WTC11 (cell line): ENCODE data around the gene C1orf115. TPM values are rescaled to one million over a fixed set of nuclear protein-coding genes. Genes with fewer than 3 reads are reported as not detected.

ENCODE experiments used
- ATAC-seq: fragments of 200-7000 bp; cut with Tn5 transposase; 2 replicates; pipeline ENCODE4 v1.10.0; 2021; ENCODE audit warnings: mild to moderate bottlenecking, moderate library complexity
- CTCF ChIA-PET: fragments of 300-600 bp; sonication (Branson Sonifier 250); formaldehyde crosslinking; loops from one replicate; lab custom pipeline; 2021; ENCODE audit warnings: antibody characterized with exemption; lab: Charles Lee
- POLR2A ChIA-PET: fragments of 350-600 bp; sonication (Branson Sonifier 250); formaldehyde crosslinking; loops from one replicate; lab custom pipeline; 2021; ENCODE audit warnings: antibody characterized with exemption; lab: Charles Lee
- DNase-seq: peaks from one replicate; pipeline ENCODE4 v3.0.0; 2021; ENCODE audit warnings: low spot score
- H3K27ac Mint-ChIP-seq: 2 replicates; pipeline ENCODE4 v1.8.0; 2021; ENCODE audit warnings: mixed read lengths
- H3K27me3 Mint-ChIP-seq: 2 replicates; pipeline ENCODE4 v1.8.0; 2021; ENCODE audit warnings: low read depth, mild to moderate bottlenecking, moderate library complexity, mixed read lengths
- H3K36me3 Mint-ChIP-seq: 2 replicates; pipeline ENCODE4 v1.8.0; 2021; ENCODE audit warnings: mixed read lengths
- H3K4me1 Mint-ChIP-seq: 2 replicates; pipeline ENCODE4 v1.8.0; 2022; ENCODE audit warnings: mixed read lengths
- H3K4me3 Mint-ChIP-seq: 2 replicates; pipeline ENCODE4 v1.8.0; 2021; ENCODE audit warnings: mild to moderate bottlenecking, moderate library complexity, mixed read lengths
- H3K9me3 Mint-ChIP-seq: 2 replicates; pipeline ENCODE4 v1.8.0; 2021; ENCODE audit warnings: mixed read lengths
- ETV6 ChIP-seq: sonication (generic); formaldehyde crosslinking; IDR thresholded peaks from 2 replicates; pipeline ENCODE4 v1.8.1; 2022; ENCODE audit warnings: mild to moderate bottlenecking, missing genetic modification reagents
- GABPB1 ChIP-seq: sonication (generic); formaldehyde crosslinking; IDR thresholded peaks from 2 replicates; pipeline ENCODE4 v1.8.1; 2023; ENCODE audit warnings: mild to moderate bottlenecking, missing genetic modification reagents
- GRHL2 ChIP-seq: fragments of 250-450 bp; sonication (Bioruptor Pico); IDR thresholded peaks from 2 replicates; pipeline ENCODE4 v1.8.0; 2022; ENCODE audit warnings: mild to moderate bottlenecking, moderate library complexity; ENCODE audit not compliant: insufficient replicate concordance, severe bottlenecking
- IRF2 ChIP-seq: sonication (generic); formaldehyde crosslinking; IDR thresholded peaks from 2 replicates; pipeline ENCODE4 v1.8.0; 2022; ENCODE audit warnings: low read depth, missing genetic modification reagents, borderline replicate concordance
- JUN ChIP-seq: sonication (generic); formaldehyde crosslinking; IDR thresholded peaks from 2 replicates; pipeline ENCODE4 v1.8.0; 2023; ENCODE audit warnings: mild to moderate bottlenecking, missing genetic modification reagents
- MYBL2 ChIP-seq: sonication (generic); formaldehyde crosslinking; IDR thresholded peaks from 2 replicates; pipeline ENCODE4 v1.8.1; 2023; ENCODE audit warnings: mild to moderate bottlenecking, moderate library complexity, missing genetic modification reagents
- NFYB ChIP-seq: sonication (generic); formaldehyde crosslinking; conservative IDR thresholded peaks from 2 replicates; pipeline ENCODE4 v1.8.0; 2022; ENCODE audit warnings: low read depth, missing genetic modification reagents
- NR2C2 ChIP-seq: sonication (generic); formaldehyde crosslinking; IDR thresholded peaks from 2 replicates; pipeline ENCODE4 v1.8.0; 2022; ENCODE audit warnings: mild to moderate bottlenecking, missing genetic modification reagents
- TEAD4 ChIP-seq: sonication (generic); formaldehyde crosslinking; IDR thresholded peaks from 2 replicates; pipeline ENCODE4 v1.8.0; 2022; ENCODE audit warnings: mild to moderate bottlenecking, missing genetic modification reagents
- TP53 ChIP-seq: sonication (generic); formaldehyde crosslinking; IDR thresholded peaks from 2 replicates; pipeline ENCODE4 v1.8.1; 2023; ENCODE audit warnings: mild to moderate bottlenecking, missing genetic modification reagents
- ZNF263 ChIP-seq: sonication (generic); formaldehyde crosslinking; IDR thresholded peaks from 2 replicates; pipeline ENCODE4 v1.8.1; 2022; ENCODE audit warnings: low read depth, mild to moderate bottlenecking, moderate library complexity, missing genetic modification reagents
- ZNF396 ChIP-seq: fragments of 250-450 bp; sonication (Bioruptor Pico); IDR thresholded peaks from 2 replicates; pipeline ENCODE4 v1.8.0; 2021; ENCODE audit warnings: mild to moderate bottlenecking, moderate library complexity, borderline replicate concordance
- ZNF423 ChIP-seq: fragments of 250-450 bp; sonication (Bioruptor Pico); IDR thresholded peaks from 2 replicates; pipeline ENCODE4 v2.1.2; 2022; ENCODE audit warnings: mild to moderate bottlenecking, moderate library complexity
- ZNF671 ChIP-seq: fragments of 250-450 bp; sonication (Bioruptor Pico); IDR thresholded peaks from 2 replicates; pipeline ENCODE4 v1.8.0; 2021; ENCODE audit warnings: mild to moderate bottlenecking
- total RNA-seq: library from RNA; stranded (reverse); gene quantifications from 3 replicates; pipeline ENCODE4 v1.2.3, GENCODE V29; 2021
- TF ChIP-seq, protein P1 (sequence below): fragments of 200-600 bp; IDR thresholded peaks from 2 replicates; pipeline ENCODE4 v1.8.0; 2022; ENCODE audit warnings: antibody characterized with exemption
- TF ChIP-seq, protein P2 (sequence below): fragments of 250-450 bp; sonication (Bioruptor Pico); conservative IDR thresholded peaks from 2 replicates; pipeline ENCODE4 v1.9.0; 2021; ENCODE audit warnings: mild to moderate bottlenecking
- TF ChIP-seq, protein P3 (sequence below): sonication (generic); formaldehyde crosslinking; IDR thresholded peaks from 2 replicates; pipeline ENCODE4 v1.8.1; 2023; ENCODE audit warnings: mild to moderate bottlenecking, moderate library complexity, missing genetic modification reagents
- TF ChIP-seq, protein P4 (sequence below): sonication (generic); formaldehyde crosslinking; IDR thresholded peaks from 2 replicates; pipeline ENCODE4 v1.8.1; 2023; ENCODE audit warnings: mild to moderate bottlenecking, missing genetic modification reagents, moderate library complexity
- TF ChIP-seq, protein P5 (sequence below): sonication (generic); formaldehyde crosslinking; conservative IDR thresholded peaks from 2 replicates; pipeline ENCODE4 v1.8.1; 2022; ENCODE audit warnings: mild to moderate bottlenecking, missing genetic modification reagents
- TF ChIP-seq, protein P6 (sequence below): sonication (generic); formaldehyde crosslinking; IDR thresholded peaks from 2 replicates; pipeline ENCODE4 v1.8.0; 2022; ENCODE audit warnings: mild to moderate bottlenecking, missing genetic modification reagents
- TF ChIP-seq, protein P7 (sequence below): sonication (generic); formaldehyde crosslinking; IDR thresholded peaks from 2 replicates; pipeline ENCODE4 v1.8.1; 2023; ENCODE audit warnings: mild to moderate bottlenecking, missing genetic modification reagents

Gene C1orf115
- total RNA-seq, 1 experiment from 2014 or later = 10.0 TPM

- Mint-ChIP-seq H3K4me1 (no peaks in the 10 kb centered on the region), H3K27me3 (no peaks in the 10 kb centered on the region; the same call in 1 of the 2 replicates), H3K4me3 (no peak overlapping the region), H3K27ac (no peak overlapping the region)
- ATAC-seq = peak; percentile 99
- TF ChIP-seq NR2C2 (CRISPR knock-in tag) (no peak), NFYB (no peak), TP53 (no peak), ETV6 (CRISPR knock-in tag) (0 out of 2 replicates have a peak, but pooled peaks have one; percentile 57), MYBL2 (CRISPR knock-in tag) (no peak), ZNF671 (no peak), JUN (no peak), ZNF423 (peak; percentile 8; the same call in 1 of the 2 replicates), TEAD4 (CRISPR knock-in tag) (no peak)
- TF ChIP-seq, protein P1, sequence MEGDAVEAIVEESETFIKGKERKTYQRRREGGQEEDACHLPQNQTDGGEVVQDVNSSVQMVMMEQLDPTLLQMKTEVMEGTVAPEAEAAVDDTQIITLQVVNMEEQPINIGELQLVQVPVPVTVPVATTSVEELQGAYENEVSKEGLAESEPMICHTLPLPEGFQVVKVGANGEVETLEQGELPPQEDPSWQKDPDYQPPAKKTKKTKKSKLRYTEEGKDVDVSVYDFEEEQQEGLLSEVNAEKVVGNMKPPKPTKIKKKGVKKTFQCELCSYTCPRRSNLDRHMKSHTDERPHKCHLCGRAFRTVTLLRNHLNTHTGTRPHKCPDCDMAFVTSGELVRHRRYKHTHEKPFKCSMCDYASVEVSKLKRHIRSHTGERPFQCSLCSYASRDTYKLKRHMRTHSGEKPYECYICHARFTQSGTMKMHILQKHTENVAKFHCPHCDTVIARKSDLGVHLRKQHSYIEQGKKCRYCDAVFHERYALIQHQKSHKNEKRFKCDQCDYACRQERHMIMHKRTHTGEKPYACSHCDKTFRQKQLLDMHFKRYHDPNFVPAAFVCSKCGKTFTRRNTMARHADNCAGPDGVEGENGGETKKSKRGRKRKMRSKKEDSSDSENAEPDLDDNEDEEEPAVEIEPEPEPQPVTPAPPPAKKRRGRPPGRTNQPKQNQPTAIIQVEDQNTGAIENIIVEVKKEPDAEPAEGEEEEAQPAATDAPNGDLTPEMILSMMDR = peak; percentile 96
- TF ChIP-seq, protein P2, sequence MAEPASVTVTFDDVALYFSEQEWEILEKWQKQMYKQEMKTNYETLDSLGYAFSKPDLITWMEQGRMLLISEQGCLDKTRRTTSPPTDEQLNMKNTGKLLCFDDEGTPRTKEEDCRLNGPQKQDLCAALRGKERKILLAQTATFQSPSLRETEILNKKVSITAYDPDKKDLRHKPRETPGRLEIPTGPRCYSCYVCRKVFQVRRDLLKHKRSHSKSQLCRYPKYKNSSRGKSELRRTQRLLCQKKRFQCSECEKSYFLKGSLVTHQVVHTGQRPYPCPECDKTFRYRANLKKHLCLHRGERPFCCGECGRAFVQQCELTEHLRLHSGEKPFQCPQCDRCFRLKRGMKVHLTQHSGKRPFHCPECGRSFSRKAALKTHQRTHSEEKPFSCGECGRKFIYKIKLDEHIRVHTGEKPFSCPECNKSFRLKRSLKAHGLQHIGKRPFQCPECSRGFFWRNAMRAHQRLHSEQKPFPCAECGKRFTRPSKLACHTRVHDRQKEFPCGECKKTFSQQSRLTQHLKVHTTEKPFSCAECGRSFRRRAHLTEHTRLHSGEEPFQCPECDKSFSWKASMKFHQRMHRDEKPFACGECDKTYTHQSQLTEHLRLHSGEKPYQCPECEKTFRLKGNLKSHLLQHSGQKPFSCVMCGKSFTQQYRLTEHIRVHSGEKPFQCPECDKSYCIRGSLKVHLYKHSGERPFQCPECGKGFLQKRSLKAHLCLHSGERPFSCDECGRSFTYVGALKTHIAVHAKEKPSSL (CRISPR knock-in tag) = no peak
- TF ChIP-seq, protein P3, sequence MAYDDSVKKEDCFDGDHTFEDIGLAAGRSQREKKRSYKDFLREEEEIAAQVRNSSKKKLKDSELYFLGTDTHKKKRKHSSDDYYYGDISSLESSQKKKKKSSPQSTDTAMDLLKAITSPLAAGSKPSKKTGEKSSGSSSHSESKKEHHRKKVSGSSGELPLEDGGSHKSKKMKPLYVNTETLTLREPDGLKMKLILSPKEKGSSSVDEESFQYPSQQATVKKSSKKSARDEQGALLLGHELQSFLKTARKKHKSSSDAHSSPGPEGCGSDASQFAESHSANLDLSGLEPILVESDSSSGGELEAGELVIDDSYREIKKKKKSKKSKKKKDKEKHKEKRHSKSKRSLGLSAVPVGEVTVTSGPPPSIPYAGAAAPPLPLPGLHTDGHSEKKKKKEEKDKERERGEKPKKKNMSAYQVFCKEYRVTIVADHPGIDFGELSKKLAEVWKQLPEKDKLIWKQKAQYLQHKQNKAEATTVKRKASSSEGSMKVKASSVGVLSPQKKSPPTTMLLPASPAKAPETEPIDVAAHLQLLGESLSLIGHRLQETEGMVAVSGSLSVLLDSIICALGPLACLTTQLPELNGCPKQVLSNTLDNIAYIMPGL (CRISPR knock-in tag) = 0 out of 2 replicates have a peak, but pooled peaks have one; percentile 26
- TF ChIP-seq, protein P4, sequence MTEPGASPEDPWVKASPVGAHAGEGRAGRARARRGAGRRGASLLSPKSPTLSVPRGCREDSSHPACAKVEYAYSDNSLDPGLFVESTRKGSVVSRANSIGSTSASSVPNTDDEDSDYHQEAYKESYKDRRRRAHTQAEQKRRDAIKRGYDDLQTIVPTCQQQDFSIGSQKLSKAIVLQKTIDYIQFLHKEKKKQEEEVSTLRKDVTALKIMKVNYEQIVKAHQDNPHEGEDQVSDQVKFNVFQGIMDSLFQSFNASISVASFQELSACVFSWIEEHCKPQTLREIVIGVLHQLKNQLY (CRISPR knock-in tag) = no peak
- TF ChIP-seq, all 79 proteins: peak for 4
- Mint-ChIP-seq H3K36me3 (no peaks in the 10 kb centered on the region), H3K9me3 (no peaks in the 10 kb centered on the region)
- DNase-seq = peak; percentile 89
- POLR2A ChIA-PET = interaction anchor here (1.4 to 3.1 kb wide), 2 partner anchors 15 to 42 kb away, joined by 4 to 22 read pairs; partner anchors contain the start of gene MTARC2
- CTCF ChIA-PET = interaction anchor here (0.5 to 2.7 kb wide), 65 partner anchors 9 to 622 kb away, joined by 3 to 64 read pairs (median 4); partner anchors contain the start of genes C1orf115, MTARC1, MTARC2 and RAB3GAP2
These were observed 43.0 kb downstream of the C1orf115 start for GRCh38 chr1:220733086-220733601.

GRCh38 chr1:220734571-220735326, 44.6 kb downstream of the C1orf115 start:
- no peaks in the 10 kb centered on the region; the same call in 1 of the 2 replicates for H3K27me3 Mint-ChIP-seq
- no peak overlapping the region for H3K4me3 Mint-ChIP-seq
- no peaks in the 10 kb centered on the region for H3K36me3 Mint-ChIP-seq
- H3K4me1 Mint-ChIP-seq = no peaks in the 10 kb centered on the region
- TF ChIP-seq, protein P5, sequence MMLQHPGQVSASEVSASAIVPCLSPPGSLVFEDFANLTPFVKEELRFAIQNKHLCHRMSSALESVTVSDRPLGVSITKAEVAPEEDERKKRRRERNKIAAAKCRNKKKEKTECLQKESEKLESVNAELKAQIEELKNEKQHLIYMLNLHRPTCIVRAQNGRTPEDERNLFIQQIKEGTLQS (CRISPR knock-in tag) = no peak
- TF ChIP-seq, protein P6, sequence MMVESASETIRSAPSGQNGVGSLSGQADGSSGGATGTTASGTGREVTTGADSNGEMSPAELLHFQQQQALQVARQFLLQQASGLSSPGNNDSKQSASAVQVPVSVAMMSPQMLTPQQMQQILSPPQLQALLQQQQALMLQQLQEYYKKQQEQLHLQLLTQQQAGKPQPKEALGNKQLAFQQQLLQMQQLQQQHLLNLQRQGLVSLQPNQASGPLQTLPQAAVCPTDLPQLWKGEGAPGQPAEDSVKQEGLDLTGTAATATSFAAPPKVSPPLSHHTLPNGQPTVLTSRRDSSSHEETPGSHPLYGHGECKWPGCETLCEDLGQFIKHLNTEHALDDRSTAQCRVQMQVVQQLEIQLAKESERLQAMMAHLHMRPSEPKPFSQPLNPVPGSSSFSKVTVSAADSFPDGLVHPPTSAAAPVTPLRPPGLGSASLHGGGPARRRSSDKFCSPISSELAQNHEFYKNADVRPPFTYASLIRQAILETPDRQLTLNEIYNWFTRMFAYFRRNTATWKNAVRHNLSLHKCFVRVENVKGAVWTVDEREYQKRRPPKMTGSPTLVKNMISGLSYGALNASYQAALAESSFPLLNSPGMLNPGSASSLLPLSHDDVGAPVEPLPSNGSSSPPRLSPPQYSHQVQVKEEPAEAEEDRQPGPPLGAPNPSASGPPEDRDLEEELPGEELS (CRISPR knock-in tag) = no peak
- TF ChIP-seq IRF2 (CRISPR knock-in tag) (no peak), ZNF396 (no peak), ZNF263 (no peak), GABPB1 (no peak), GRHL2 (CRISPR knock-in tag) (no peak), TEAD4 (CRISPR knock-in tag) (no peak)
- TF ChIP-seq, protein P7, sequence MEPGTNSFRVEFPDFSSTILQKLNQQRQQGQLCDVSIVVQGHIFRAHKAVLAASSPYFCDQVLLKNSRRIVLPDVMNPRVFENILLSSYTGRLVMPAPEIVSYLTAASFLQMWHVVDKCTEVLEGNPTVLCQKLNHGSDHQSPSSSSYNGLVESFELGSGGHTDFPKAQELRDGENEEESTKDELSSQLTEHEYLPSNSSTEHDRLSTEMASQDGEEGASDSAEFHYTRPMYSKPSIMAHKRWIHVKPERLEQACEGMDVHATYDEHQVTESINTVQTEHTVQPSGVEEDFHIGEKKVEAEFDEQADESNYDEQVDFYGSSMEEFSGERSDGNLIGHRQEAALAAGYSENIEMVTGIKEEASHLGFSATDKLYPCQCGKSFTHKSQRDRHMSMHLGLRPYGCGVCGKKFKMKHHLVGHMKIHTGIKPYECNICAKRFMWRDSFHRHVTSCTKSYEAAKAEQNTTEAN (CRISPR knock-in tag) = no peak
- TF ChIP-seq, protein P1 = no peak
- TF ChIP-seq, all 79 proteins: peak for 0
- POLR2A ChIA-PET = interaction anchor here (3.1 kb wide), 1 partner anchor 13 kb away, joined by 22 read pairs; the partner anchor contains the start of gene MTARC2
- H3K9me3 Mint-ChIP-seq = no peaks in the 10 kb centered on the region
- ATAC-seq = no peak
- CTCF ChIA-PET = interaction anchor here (2.0 to 2.7 kb wide), 5 partner anchors 13 to 54 kb away, joined by 10 to 64 read pairs (median 20); partner anchors contain the start of genes MTARC1 and MTARC2
- DNase-seq = no peak
- no peak overlapping the region for H3K27ac Mint-ChIP-seq
